Adrenal gland (tissue), 12 donors: ENCODE measurements around the gene ARHGAP22. TPM values are rescaled to one million over a fixed set of nuclear protein-coding genes. Genes with fewer than 3 reads are reported as not detected.

Experiments
- DNase-seq, 7 donors: peaks; one replicate each; pipeline ENCODE4 v3.0.0-alpha.2; 2019 to 2020
- H3K27ac ChIP-seq, 5 donors: fragments of 200-600 bp; sonication (generic) in 4 of 5; 1 replicate in 3 of 5; 2 replicates in 2 of 5; pipeline versions ENCODE4 v1.5.1 to v1.8.0; 2016 to 2020; ENCODE audit warnings: mild to moderate bottlenecking in 1 of 5
- H3K27me3 ChIP-seq: fragments of 200-600 bp; 2 replicates; pipeline ENCODE4 v1.8.0; 2021
- H3K36me3 ChIP-seq, 2 donors: fragments of 200-600 bp; replicated peaks in 1 of 2; 1 replicate in 1 of 2; 2 replicates in 1 of 2; pipeline versions ENCODE4 v1.5.1 to v1.8.0; 2018 to 2022
- H3K4me1 ChIP-seq, 2 donors: fragments of 200-600 bp; replicated peaks in 1 of 2; 1 replicate in 1 of 2; 2 replicates in 1 of 2; pipeline versions ENCODE4 v1.5.1 to v1.8.0; 2018 to 2021
- H3K4me3 ChIP-seq, 4 donors: fragments of 200-600 bp; sonication (generic) in 3 of 4; one replicate each; pipeline ENCODE4 v1.5.1; 2016 to 2018
- H3K9me3 ChIP-seq, 3 donors: fragments of 200-600 bp; sonication (generic) in 1 of 3; replicated peaks in 1 of 3; 1 replicate in 2 of 3; 2 replicates in 1 of 3; pipeline versions ENCODE4 v1.5.1 to v1.8.0; 2016 to 2021
- CTCF ChIP-seq, 6 experiments: fragments of 450-650 bp in 4 of 6; fragments of 200-600 bp in 2 of 6; sonication (generic) in 1 of 6; IDR thresholded peaks; 1 replicate in 5 of 6; 2 replicates in 1 of 6; pipeline versions ENCODE4 v1.5.1 to v1.8.0; 2016 to 2021; ENCODE audit warnings: antibody characterized with exemption in 6 of 6, mild to moderate bottlenecking in 2 of 6, moderate library complexity in 1 of 6
- POLR2A ChIP-seq, 2 donors: fragments of 450-650 bp; IDR thresholded peaks; one replicate each; pipeline ENCODE4 v1.6.1; 2017; ENCODE audit warnings: antibody characterized with exemption in 2 of 2, mild to moderate bottlenecking in 2 of 2, moderate library complexity in 1 of 2
- WGBS, 4 donors: extraction: QIAGEN DNeasy Blood & Tissue Kit in 2 of 4; methylation state at CpG; one replicate each; pipeline versions ENCODE4 v1.1.5 to v1.1.7; 2013 to 2017; 5-methylcytosine and 5-hydroxymethylcytosine counted together
- intact Hi-C, 2 donors: fragments of 100-400 bp; cut with DNase I; formaldehyde crosslinking; loops; one replicate each; pipeline versions ENCODE4 v1.14.1 to v1.15.0; 2022 to 2023
- polyA plus RNA-seq, 3 donors: library from polyadenylated mRNA; stranded (reverse); fragments of 200-250 nt in 2 of 3; fragments of 350-450 nt in 1 of 3; fragmentation: Illumina TruSeq in 1 of 3; extraction: RNeasy Lipid Tissue Mini Kit (QIAGEN cat#74804) in 1 of 3; gene quantifications; one replicate each; pipeline ENCODE4 v1.2.3, GENCODE V29; 2013 to 2014
- total RNA-seq, 9 donors: library from RNA; depleted of rRNA in 4 of 9; stranded (reverse); fragments of >200 nt in 4 of 9; fragments of 120-200 nt in 1 of 9; fragmentation: NEBNext Ultra II Directional in 1 of 9; extraction: Animal tissue kit (Norgen Biotek cat#: 25700) in 1 of 9; gene quantifications; one replicate each; pipeline versions ENCODE4 v1.1.0 to v1.2.4, GENCODE V29; 2013 to 2023
- donor health status: healthy with polysubstance abuse.
- donor health status: Bipolar disorder and iron deficiency.
- donor health status: DM: yes; HTN: yes; CAD: no.
- donor health status: DM: no; HTN: no; CAD: no.
- donor health status: DM: no; HTN: no; CAD: no.
- donor health status: DM: yes; HTN: yes; CAD: no.

Gene ARHGAP22
- total and polyA plus RNA-seq, 12 donors, result 0.91 to 11.6 (median 4.6) TPM

- Histone ChIP-seq H3K9me3 (no peaks in the 10 kb centered on the region), H3K4me1 (no peaks in the 10 kb centered on the region), H3K4me3 (no peak overlapping the region), H3K36me3 (no peaks in the 10 kb centered on the region), H3K27ac (no peak overlapping the region), H3K27me3 (no peaks in the 10 kb centered on the region)
- peak in 3 of 7 donors; percentile 13 to 45 (median 16) for DNase-seq
- 73 to 83% (median 81%) methylated on average over 14 to 15 of the region's 15 CpGs for WGBS, 4 donors
- TF ChIP-seq CTCF (IDR thresholded peaks at IDR 0.05), result no peak
- no peak for TF ChIP-seq POLR2A (IDR thresholded peaks at IDR 0.05)
- intact Hi-C loops, result loop anchor here in 1 of 2 donors (10.0 kb wide), 1 partner anchor 141 kb away; no protein-coding TSS in a partner anchor
These were observed 99.3 kb downstream of the ARHGAP22 start for GRCh38 chr10:48505394-48506112.

- Histone ChIP-seq H3K36me3 (no peaks in the 10 kb centered on the region), H3K9me3 (no peaks in the 10 kb centered on the region), H3K27me3 (no peaks in the 10 kb centered on the region), H3K27ac (no peak overlapping the region), H3K4me3 (no peak overlapping the region), H3K4me1 (no peaks in the 10 kb centered on the region)
- DNase-seq, result peak in 2 of 7 donors; percentile 18 to 25
- no peak for TF ChIP-seq CTCF (IDR thresholded peaks at IDR 0.05)
- no peak for TF ChIP-seq POLR2A (IDR thresholded peaks at IDR 0.05)
- intact Hi-C loops, result loop anchor here in 1 of 2 donors (10.0 kb wide), 1 partner anchor 140 kb away; no protein-coding TSS in a partner anchor
- 68 to 81% (median 70%) methylated on average over 4 of the region's 4 CpGs for WGBS, 4 donors
These were observed 100.6 kb downstream of the ARHGAP22 start for GRCh38 chr10:48504141-48504885.

- H3K4me3 ChIP-seq, result no peak overlapping the region
- H3K27ac ChIP-seq, result no peak overlapping the region
- TF ChIP-seq CTCF (IDR thresholded peaks at IDR 0.05), result no peak
- no peak for TF ChIP-seq POLR2A (IDR thresholded peaks at IDR 0.05)
- H3K9me3 ChIP-seq, result no peaks in the 10 kb centered on the region
- no peaks in the 10 kb centered on the region for H3K4me1 ChIP-seq
- intact Hi-C loops, result loop anchor here in 1 of 2 donors (10.0 kb wide), 1 partner anchor 139 kb away; no protein-coding TSS in a partner anchor
- DNase-seq, result peak in 2 of 7 donors; percentile 8 to 21
- H3K27me3 ChIP-seq, result no peaks in the 10 kb centered on the region
- H3K36me3 ChIP-seq, result no peaks in the 10 kb centered on the region
- 92 to 94% (median 93%) methylated on average over 7 to 11 of the region's 11 CpGs for WGBS, 4 donors
These were observed 101.5 kb downstream of the ARHGAP22 start for GRCh38 chr10:48503293-48503911.

GRCh38 chr10:48502791-48503190 lies 102.1 kb downstream of the ARHGAP22 start:
- H3K27ac ChIP-seq, result no peak overlapping the region
- WGBS, 4 donors, result 66 to 80% (median 75%) methylated on average over 9 of the region's 9 CpGs
- DNase-seq, result peak in 2 of 7 donors; percentile 5 to 18
- intact Hi-C loops, result loop anchor here in 1 of 2 donors (10.0 kb wide), 1 partner anchor 138 kb away; no protein-coding TSS in a partner anchor
- H3K9me3 ChIP-seq, result no peaks in the 10 kb centered on the region
- H3K27me3 ChIP-seq, result no peaks in the 10 kb centered on the region
- TF ChIP-seq POLR2A (IDR thresholded peaks at IDR 0.05) (no peak), CTCF (IDR thresholded peaks at IDR 0.05) (no peak)
- no peak overlapping the region for H3K4me3 ChIP-seq
- no peaks in the 10 kb centered on the region for H3K4me1 ChIP-seq
- H3K36me3 ChIP-seq, result no peaks in the 10 kb centered on the region
